ENCODE data around the gene FAT1.

DNA sequence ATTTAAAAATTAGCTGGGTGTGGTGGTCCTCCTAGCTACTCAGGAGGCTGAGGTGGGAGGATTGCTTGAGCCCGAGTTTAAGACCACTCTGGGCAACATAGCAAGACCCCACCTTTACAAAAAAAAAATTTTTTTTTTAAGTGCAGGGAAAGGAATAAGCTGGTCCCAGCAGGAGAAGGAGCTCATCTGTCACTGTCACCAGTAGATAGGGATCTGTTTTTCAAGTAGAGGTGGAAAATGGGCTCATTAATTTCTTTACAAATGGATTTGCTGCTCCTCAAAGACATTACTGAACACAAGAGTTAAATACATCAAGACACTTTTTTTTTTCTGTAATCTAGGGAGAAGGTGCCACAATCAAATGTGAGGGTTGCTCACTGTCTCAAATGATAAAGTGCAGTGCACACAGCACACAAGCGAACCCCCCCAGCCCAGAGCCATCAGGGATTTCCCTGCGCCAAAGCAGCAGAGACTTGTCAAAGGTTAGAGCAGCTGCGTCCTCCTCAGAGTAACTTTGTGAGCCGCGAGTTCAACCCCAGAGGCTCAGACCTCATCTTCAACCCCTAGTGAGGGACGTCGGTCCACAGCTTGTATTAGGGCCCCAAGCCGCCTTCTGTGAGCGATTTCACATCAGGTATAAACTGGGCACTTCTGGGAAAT lies 154.0 kb downstream of the FAT1 start:
- no peak for TF ChIP-seq EP300 (IDR thresholded peaks at IDR 0.05)
- TF ChIP-seq CTCF (IDR thresholded peaks at IDR 0.05), result no peak
- no peak for TF ChIP-seq POLR2AphosphoS5 (IDR thresholded peaks at IDR 0.05)
